HepG2 (cell line): ENCODE measurements around the gene SPEM2. TPM values are rescaled to one million over a fixed set of nuclear protein-coding genes. Genes with fewer than 3 reads are reported as not detected.

Source experiments
- GATA4 ChIP-seq: sonication (generic); IDR thresholded peaks from 2 replicates; pipeline ENCODE4 v1.6.1; 2016; ENCODE audit warnings: antibody characterized with exemption, low read depth, borderline replicate concordance
- GATAD2A ChIP-seq: IDR thresholded peaks from 2 replicates; pipeline ENCODE4 v1.6.1; 2016
- POLR2A ChIP-seq, 2 experiments: IDR thresholded peaks; 2 replicates each; pipeline ENCODE4 v1.6.1; 2011; ENCODE audit warnings: low read depth in 2 of 2, low read length in 2 of 2, mild to moderate bottlenecking in 1 of 2, moderate library complexity in 1 of 2; ENCODE audit not compliant: insufficient read depth in 1 of 2
- SOX13 ChIP-seq, 3 experiments: fragments of 450-650 bp in 1 of 3; sonication (generic) in 1 of 3; formaldehyde crosslinking in 1 of 3; IDR thresholded peaks in 2 of 3; conservative IDR thresholded peaks in 1 of 3; 2 replicates each; pipeline versions ENCODE4 v1.5.0 to v1.6.1; 2016 to 2020; ENCODE audit warnings: antibody characterized with exemption in 1 of 3, mild to moderate bottlenecking in 1 of 3, missing compliant biosample characterization in 1 of 3, missing genetic modification reagents in 1 of 3, moderate library complexity in 1 of 3
- SRF ChIP-seq: IDR thresholded peaks from 2 replicates; pipeline ENCODE4 v1.6.1; 2011; ENCODE audit warnings: mild to moderate bottlenecking, low read depth, low read length, moderate library complexity
- SSRP1 ChIP-seq: IDR thresholded peaks from 2 replicates; pipeline ENCODE4 v1.6.1; 2016; ENCODE audit warnings: control low read depth
- ZC3H4 ChIP-seq: sonication (generic); formaldehyde crosslinking; IDR thresholded peaks from 2 replicates; pipeline ENCODE4 v1.4.0; 2020; ENCODE audit warnings: missing genetic modification reagents, borderline replicate concordance
- ZNF430 ChIP-seq: sonication (generic); formaldehyde crosslinking; IDR thresholded peaks from 2 replicates; pipeline ENCODE4 v1.9.0; 2021; ENCODE audit warnings: mild to moderate bottlenecking, missing genetic modification reagents
- ZNF546 ChIP-seq: sonication (generic); formaldehyde crosslinking; conservative IDR thresholded peaks from 2 replicates; pipeline ENCODE4 v1.8.1; 2023; ENCODE audit warnings: mild to moderate bottlenecking, missing genetic modification reagents
- ZNF674 ChIP-seq: sonication (generic); formaldehyde crosslinking; IDR thresholded peaks from 2 replicates; pipeline ENCODE4 v1.5.0; 2020; ENCODE audit warnings: low read depth, mild to moderate bottlenecking, missing genetic modification reagents
- polyA plus RNA-seq, 8 experiments: library from polyadenylated mRNA; depleted of rRNA in 3 of 8; stranded (reverse) in 7 of 8; unstranded in 1 of 8; fragments of >200 nt; fragmentation: Illumina TruSeq in 4 of 8; extraction: Trizol in 4 of 8; gene quantifications; 2 replicates each; pipeline versions ENCODE4 v1.2.1 to v1.2.3, GENCODE V29; 2011 to 2016; ENCODE audit warnings: low read depth in 4 of 8, missing spikeins in 1 of 8, mixed read lengths in 1 of 8; ENCODE audit not compliant: insufficient read depth in 1 of 8
- total RNA-seq, 5 experiments: library from RNA; depleted of rRNA; stranded (reverse); fragments of >200 nt; fragmentation: Illumina TruSeq; extraction: Trizol; gene quantifications; 2 replicates each; pipeline ENCODE4 v1.2.3, GENCODE V29; 2016; ENCODE audit warnings: low read depth in 1 of 5
- TF ChIP-seq, protein P1 (sequence below): sonication (generic); formaldehyde crosslinking; IDR thresholded peaks from 2 replicates; pipeline ENCODE4 v1.4.0; 2020; ENCODE audit warnings: mild to moderate bottlenecking, missing genetic modification reagents, borderline replicate concordance
- TF ChIP-seq, protein P2 (sequence below): sonication (generic); formaldehyde crosslinking; IDR thresholded peaks from 2 replicates; pipeline ENCODE4 v1.4.0; 2020; ENCODE audit warnings: missing genetic modification reagents
- TF ChIP-seq, protein P3 (sequence below): sonication (generic); formaldehyde crosslinking; IDR thresholded peaks from 2 replicates; pipeline ENCODE4 v1.4.0; 2020; ENCODE audit warnings: missing genetic modification reagents
- TF ChIP-seq, protein P4 (sequence below): sonication (generic); formaldehyde crosslinking; IDR thresholded peaks from 2 replicates; pipeline ENCODE4 v1.4.0; 2020; ENCODE audit warnings: missing genetic modification reagents

SPEM2 gene
- total and polyA plus RNA-seq, 2 of the 13 experiments (the other 11 are each of a cell fraction or from before 2014, with no cell fraction given) = not detected

DNA sequence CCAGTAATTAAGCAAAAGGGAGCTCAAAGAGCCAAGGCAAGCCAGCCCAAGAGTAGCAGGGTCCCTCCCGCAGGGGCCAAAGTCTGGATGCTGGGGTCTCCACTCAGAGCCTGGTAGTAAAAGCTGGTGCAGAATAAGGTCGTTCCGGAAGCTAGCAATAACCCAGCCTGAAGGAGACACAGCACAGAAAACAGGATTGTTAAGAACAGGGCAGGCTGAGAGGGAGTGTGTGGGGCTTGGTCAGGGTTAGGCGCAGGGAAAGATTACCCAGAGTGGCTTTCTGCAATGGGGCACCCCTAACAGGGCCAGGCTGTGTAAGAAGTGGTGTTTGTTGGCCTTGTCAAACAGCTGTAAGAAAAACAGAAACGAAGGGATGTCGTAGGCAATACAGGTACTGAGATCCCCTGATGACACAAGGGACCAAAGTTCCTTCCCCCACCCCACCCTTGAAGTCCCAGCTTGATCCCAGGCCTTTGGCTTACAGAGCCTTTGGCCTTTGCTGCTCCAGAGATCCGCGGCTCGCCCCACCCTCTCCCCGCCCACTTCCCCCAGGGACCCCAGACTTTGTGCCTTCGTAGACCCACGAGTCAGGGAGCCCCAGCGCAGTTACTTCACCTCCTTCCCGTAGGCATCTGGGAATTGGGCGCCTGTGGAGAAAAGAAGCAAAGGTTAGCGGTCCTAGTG is 22.2 kb upstream of the SPEM2 start (continued):
- no peak; the same call in 1 of the 2 replicates for TF ChIP-seq SOX13 (IDR thresholded peaks at IDR 0.05)
- 0 out of 4 replicates have a peak, but pooled peaks of 1 of the 2 experiments have one; percentile 10 for TF ChIP-seq SOX13 (CRISPR knock-in tag; conservative IDR thresholded peaks at IDR 0.05 in 1 of 2, IDR thresholded peaks at IDR 0.05 in 1 of 2)
- TF ChIP-seq, protein P1, sequence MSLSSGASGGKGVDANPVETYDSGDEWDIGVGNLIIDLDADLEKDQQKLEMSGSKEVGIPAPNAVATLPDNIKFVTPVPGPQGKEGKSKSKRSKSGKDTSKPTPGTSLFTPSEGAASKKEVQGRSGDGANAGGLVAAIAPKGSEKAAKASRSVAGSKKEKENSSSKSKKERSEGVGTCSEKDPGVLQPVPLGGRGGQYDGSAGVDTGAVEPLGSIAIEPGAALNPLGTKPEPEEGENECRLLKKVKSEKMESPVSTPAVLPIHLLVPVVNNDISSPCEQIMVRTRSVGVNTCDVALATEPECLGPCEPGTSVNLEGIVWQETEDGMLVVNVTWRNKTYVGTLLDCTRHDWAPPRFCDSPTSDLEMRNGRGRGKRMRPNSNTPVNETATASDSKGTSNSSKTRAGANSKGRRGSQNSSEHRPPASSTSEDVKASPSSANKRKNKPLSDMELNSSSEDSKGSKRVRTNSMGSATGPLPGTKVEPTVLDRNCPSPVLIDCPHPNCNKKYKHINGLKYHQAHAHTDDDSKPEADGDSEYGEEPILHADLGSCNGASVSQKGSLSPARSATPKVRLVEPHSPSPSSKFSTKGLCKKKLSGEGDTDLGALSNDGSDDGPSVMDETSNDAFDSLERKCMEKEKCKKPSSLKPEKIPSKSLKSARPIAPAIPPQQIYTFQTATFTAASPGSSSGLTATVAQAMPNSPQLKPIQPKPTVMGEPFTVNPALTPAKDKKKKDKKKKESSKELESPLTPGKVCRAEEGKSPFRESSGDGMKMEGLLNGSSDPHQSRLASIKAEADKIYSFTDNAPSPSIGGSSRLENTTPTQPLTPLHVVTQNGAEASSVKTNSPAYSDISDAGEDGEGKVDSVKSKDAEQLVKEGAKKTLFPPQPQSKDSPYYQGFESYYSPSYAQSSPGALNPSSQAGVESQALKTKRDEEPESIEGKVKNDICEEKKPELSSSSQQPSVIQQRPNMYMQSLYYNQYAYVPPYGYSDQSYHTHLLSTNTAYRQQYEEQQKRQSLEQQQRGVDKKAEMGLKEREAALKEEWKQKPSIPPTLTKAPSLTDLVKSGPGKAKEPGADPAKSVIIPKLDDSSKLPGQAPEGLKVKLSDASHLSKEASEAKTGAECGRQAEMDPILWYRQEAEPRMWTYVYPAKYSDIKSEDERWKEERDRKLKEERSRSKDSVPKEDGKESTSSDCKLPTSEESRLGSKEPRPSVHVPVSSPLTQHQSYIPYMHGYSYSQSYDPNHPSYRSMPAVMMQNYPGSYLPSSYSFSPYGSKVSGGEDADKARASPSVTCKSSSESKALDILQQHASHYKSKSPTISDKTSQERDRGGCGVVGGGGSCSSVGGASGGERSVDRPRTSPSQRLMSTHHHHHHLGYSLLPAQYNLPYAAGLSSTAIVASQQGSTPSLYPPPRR (CRISPR knock-in tag) = peak; percentile 3; the same call in 1 of the 2 replicates
- peak; percentile 64 for TF ChIP-seq GATAD2A (CRISPR knock-in tag)
- TF ChIP-seq POLR2A (IDR thresholded peaks at IDR 0.05; ENCODE audit: insufficient read depth in 1 of 2, low read depth in 2 of 2, low read length in 2 of 2) = peak in 1 of 2 experiments; percentile 57; a peak in 2 of 4 replicates
- TF ChIP-seq SSRP1 = peak; percentile 74; the same call in 1 of the 2 replicates
- TF ChIP-seq ZNF546 (CRISPR knock-in tag) = 0 out of 2 replicates have a peak, but pooled peaks have one; percentile 10
- no peak for TF ChIP-seq SRF
- TF ChIP-seq, protein P2, sequence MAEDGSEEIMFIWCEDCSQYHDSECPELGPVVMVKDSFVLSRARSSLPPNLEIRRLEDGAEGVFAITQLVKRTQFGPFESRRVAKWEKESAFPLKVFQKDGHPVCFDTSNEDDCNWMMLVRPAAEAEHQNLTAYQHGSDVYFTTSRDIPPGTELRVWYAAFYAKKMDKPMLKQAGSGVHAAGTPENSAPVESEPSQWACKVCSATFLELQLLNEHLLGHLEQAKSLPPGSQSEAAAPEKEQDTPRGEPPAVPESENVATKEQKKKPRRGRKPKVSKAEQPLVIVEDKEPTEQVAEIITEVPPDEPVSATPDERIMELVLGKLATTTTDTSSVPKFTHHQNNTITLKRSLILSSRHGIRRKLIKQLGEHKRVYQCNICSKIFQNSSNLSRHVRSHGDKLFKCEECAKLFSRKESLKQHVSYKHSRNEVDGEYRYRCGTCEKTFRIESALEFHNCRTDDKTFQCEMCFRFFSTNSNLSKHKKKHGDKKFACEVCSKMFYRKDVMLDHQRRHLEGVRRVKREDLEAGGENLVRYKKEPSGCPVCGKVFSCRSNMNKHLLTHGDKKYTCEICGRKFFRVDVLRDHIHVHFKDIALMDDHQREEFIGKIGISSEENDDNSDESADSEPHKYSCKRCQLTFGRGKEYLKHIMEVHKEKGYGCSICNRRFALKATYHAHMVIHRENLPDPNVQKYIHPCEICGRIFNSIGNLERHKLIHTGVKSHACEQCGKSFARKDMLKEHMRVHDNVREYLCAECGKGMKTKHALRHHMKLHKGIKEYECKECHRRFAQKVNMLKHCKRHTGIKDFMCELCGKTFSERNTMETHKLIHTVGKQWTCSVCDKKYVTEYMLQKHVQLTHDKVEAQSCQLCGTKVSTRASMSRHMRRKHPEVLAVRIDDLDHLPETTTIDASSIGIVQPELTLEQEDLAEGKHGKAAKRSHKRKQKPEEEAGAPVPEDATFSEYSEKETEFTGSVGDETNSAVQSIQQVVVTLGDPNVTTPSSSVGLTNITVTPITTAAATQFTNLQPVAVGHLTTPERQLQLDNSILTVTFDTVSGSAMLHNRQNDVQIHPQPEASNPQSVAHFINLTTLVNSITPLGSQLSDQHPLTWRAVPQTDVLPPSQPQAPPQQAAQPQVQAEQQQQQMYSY (CRISPR knock-in tag) = no peak
- TF ChIP-seq, protein P3, sequence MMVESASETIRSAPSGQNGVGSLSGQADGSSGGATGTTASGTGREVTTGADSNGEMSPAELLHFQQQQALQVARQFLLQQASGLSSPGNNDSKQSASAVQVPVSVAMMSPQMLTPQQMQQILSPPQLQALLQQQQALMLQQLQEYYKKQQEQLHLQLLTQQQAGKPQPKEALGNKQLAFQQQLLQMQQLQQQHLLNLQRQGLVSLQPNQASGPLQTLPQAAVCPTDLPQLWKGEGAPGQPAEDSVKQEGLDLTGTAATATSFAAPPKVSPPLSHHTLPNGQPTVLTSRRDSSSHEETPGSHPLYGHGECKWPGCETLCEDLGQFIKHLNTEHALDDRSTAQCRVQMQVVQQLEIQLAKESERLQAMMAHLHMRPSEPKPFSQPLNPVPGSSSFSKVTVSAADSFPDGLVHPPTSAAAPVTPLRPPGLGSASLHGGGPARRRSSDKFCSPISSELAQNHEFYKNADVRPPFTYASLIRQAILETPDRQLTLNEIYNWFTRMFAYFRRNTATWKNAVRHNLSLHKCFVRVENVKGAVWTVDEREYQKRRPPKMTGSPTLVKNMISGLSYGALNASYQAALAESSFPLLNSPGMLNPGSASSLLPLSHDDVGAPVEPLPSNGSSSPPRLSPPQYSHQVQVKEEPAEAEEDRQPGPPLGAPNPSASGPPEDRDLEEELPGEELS (CRISPR knock-in tag) = peak; percentile 32; the same call in 1 of the 2 replicates
- no peak for TF ChIP-seq ZNF674
- no peak for TF ChIP-seq GATA4
- no peak for TF ChIP-seq ZNF430 (CRISPR knock-in tag)
- TF ChIP-seq, protein P4, sequence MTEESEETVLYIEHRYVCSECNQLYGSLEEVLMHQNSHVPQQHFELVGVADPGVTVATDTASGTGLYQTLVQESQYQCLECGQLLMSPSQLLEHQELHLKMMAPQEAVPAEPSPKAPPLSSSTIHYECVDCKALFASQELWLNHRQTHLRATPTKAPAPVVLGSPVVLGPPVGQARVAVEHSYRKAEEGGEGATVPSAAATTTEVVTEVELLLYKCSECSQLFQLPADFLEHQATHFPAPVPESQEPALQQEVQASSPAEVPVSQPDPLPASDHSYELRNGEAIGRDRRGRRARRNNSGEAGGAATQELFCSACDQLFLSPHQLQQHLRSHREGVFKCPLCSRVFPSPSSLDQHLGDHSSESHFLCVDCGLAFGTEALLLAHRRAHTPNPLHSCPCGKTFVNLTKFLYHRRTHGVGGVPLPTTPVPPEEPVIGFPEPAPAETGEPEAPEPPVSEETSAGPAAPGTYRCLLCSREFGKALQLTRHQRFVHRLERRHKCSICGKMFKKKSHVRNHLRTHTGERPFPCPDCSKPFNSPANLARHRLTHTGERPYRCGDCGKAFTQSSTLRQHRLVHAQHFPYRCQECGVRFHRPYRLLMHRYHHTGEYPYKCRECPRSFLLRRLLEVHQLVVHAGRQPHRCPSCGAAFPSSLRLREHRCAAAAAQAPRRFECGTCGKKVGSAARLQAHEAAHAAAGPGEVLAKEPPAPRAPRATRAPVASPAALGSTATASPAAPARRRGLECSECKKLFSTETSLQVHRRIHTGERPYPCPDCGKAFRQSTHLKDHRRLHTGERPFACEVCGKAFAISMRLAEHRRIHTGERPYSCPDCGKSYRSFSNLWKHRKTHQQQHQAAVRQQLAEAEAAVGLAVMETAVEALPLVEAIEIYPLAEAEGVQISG (CRISPR knock-in tag) = 0 out of 2 replicates have a peak, but pooled peaks have one; percentile 4
- no peak; the same call in 1 of the 2 replicates for TF ChIP-seq ZC3H4
